ENCODE results near the gene DOCK4. TPM values are rescaled to one million over a fixed set of nuclear protein-coding genes. Genes with fewer than 3 reads are reported as not detected.

DOCK4 gene
- total and polyA plus RNA-seq, 10 of the 15 experiments (the other 5 are each of a cell fraction or from before 2014, with no cell fraction given): 0.03 to 0.73 (median 0.38) TPM

DNA sequence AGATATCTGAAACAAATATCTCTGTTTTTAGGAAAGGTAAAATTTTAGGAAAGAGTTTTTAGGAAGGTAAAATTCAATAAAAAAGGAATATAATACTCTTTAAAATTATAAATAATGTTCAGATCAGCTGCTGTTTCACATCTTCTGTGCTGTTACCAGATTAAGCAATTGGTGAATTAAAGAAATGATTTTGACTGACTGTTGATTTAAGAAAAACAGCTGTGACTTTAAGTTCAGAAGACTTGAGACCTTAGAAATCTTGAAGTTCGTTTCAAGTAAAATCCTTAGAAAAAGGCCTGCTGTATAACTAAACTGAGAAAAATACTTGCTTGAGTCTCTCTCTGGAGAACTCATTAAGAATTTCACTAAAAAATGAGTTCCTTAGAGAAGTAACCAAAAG, 250.6 kb downstream of the DOCK4 start:
- BruUV-seq (replicated peaks): no TSS peak
- no peaks in the 10 kb centered on the region for H4K20me1 ChIP-seq (ENCODE audit: control insufficient read depth, insufficient read depth)
- intact Hi-C loops (cut with micrococcal nuclease; ENCODE audit: unreplicated experiment): no loop called here
- H3K27me3 ChIP-seq (replicated peaks in 1 of 2; ENCODE audit: control insufficient read depth in 2 of 2, insufficient read depth in 2 of 2, low read length in 1 of 2): no peaks in the 10 kb centered on the region
- POLR2A ChIA-PET: no interaction called here
- CTCF ChIA-PET: interaction anchor here (0.5 kb wide), 1 partner anchor 27 kb away, joined by 3 read pairs; no protein-coding TSS in a partner anchor
- RAD21 ChIA-PET (ENCODE audit: unreplicated experiment): no interaction called here
- no peaks in the 10 kb centered on the region for H3K79me2 ChIP-seq (ENCODE audit: control insufficient read depth, insufficient read depth, low read length)
- ATAC-seq (no peak), DNase-seq (ENCODE audit: low read depth, low spot score) (no peak), FAIRE-seq (no peak)
- in situ Hi-C loops (cut with MboI): no loop called here
- no peaks in the 10 kb centered on the region for H3K4me1 ChIP-seq (ENCODE audit: control insufficient read depth, insufficient read depth, low read length)
- WGBS (ENCODE audit: insufficient coverage, insufficient replicate concordance, low lambda C conversion rate, missing lambda C conversion rate): 55% methylated on average over 1 of the region's 1 CpG
- H3K4me3 ChIP-seq: no peak overlapping the region
- H2AFZ ChIP-seq (ENCODE audit: control insufficient read depth, low read depth, low read length): no peak overlapping the region
- SMC1A ChIA-PET (ENCODE audit: uncharacterized antibody, unreplicated experiment): no interaction called here
- H3K9me3 ChIP-seq (replicated peaks; ENCODE audit: control insufficient read depth, insufficient read depth, low read length): no peaks in the 10 kb centered on the region
- H3K36me3 ChIP-seq (ENCODE audit: control insufficient read depth in 2 of 2, insufficient read depth in 2 of 2, low read length in 1 of 2): no peaks in the 10 kb centered on the region
- TF ChIP-seq NR2F1 (conservative IDR thresholded peaks at IDR 0.05) (no peak), TCF3 (IDR thresholded peaks at IDR 0.05; ENCODE audit: borderline replicate concordance, insufficient read depth, low read depth, low read length) (no peak), SIN3A (IDR thresholded peaks at IDR 0.05; ENCODE audit: low read depth, low read length) (no peak), TARDBP (IDR thresholded peaks at IDR 0.05; ENCODE audit: borderline replicate concordance) (no peak), FOXM1 (IDR thresholded peaks at IDR 0.05; ENCODE audit: low read depth, low read length) (no peak), PML (IDR thresholded peaks at IDR 0.05; ENCODE audit: low read length) (no peak)
- TF ChIP-seq, protein P1, sequence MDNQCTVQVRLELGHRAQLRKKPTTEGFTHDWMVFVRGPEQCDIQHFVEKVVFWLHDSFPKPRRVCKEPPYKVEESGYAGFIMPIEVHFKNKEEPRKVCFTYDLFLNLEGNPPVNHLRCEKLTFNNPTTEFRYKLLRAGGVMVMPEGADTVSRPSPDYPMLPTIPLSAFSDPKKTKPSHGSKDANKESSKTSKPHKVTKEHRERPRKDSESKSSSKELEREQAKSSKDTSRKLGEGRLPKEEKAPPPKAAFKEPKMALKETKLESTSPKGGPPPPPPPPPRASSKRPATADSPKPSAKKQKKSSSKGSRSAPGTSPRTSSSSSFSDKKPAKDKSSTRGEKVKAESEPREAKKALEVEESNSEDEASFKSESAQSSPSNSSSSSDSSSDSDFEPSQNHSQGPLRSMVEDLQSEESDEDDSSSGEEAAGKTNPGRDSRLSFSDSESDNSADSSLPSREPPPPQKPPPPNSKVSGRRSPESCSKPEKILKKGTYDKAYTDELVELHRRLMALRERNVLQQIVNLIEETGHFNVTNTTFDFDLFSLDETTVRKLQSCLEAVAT (IDR thresholded peaks at IDR 0.05): no peak
- no peak overlapping the region for H3K4me2 ChIP-seq (ENCODE audit: control insufficient read depth, insufficient read depth)
- H3K27ac ChIP-seq (ENCODE audit: control insufficient read depth, insufficient read depth): no peak overlapping the region
- H3K9ac ChIP-seq (ENCODE audit: control insufficient read depth, insufficient read depth, low read length): no peak overlapping the region
